IMR-90 (cell line): Measurements from ENCODE around the gene MZF1. TPM values are rescaled to one million over a fixed set of nuclear protein-coding genes. Genes with fewer than 3 reads are reported as not detected.
A peak's percentile ranks its signal among the peaks of the same experiment; 100 is the strongest.

Source experiments
- ATAC-seq: fragments of 200-7000 bp; cut with Tn5 transposase; 2 replicates; pipeline ENCODE4 v1.9.1; 2020; ENCODE audit warnings: low read depth, mild to moderate bottlenecking, moderate library complexity
- BruUV-seq: library from RNA; stranded (reverse); fragments of 400-500 nt; replicated peaks from 2 replicates; lab custom pipeline; 2021; lab: Mats Ljungman, UMichigan
- CTCF ChIA-PET: fragments of 300-600 bp; formaldehyde crosslinking; extraction: SDS; loops from one replicate; lab custom pipeline; 2021; ENCODE audit warnings: antibody characterized with exemption; lab: Yijun Ruan, JAX
- POLR2A ChIA-PET: fragments of 300-600 bp; sonication (Branson Sonifier 250); formaldehyde crosslinking; loops from one replicate; lab custom pipeline; 2022; ENCODE audit warnings: antibody characterized with exemption; ENCODE audit not compliant: unreplicated experiment; lab: Charles Lee
- DNase-seq: peaks from one replicate; pipeline ENCODE4 v3.0.0; 2013
- H2AFZ ChIP-seq: replicated peaks from 2 replicates; pipeline ENCODE3; 2013; ENCODE audit warnings: low read length, mild to moderate bottlenecking; ENCODE audit not compliant: poor library complexity
- H2AK5ac ChIP-seq: 2 replicates; pipeline ENCODE4 v1.6.1; 2013; ENCODE audit warnings: low read depth, low read length, inconsistent platforms
- H2AK9ac ChIP-seq: replicated peaks from 2 replicates; pipeline ENCODE3; 2013; ENCODE audit warnings: mild to moderate bottlenecking, low read depth, low read length, moderate library complexity; ENCODE audit not compliant: poor library complexity
- H2BK120ac ChIP-seq: 2 replicates; pipeline ENCODE4 v1.6.1; 2013; ENCODE audit warnings: low read depth, low read length, inconsistent platforms
- H2BK15ac ChIP-seq: 3 replicates; pipeline ENCODE4 v1.6.1; 2013; ENCODE audit warnings: low read depth, low read length, inconsistent platforms
- H2BK20ac ChIP-seq: 2 replicates; pipeline ENCODE4 v1.6.1; 2013; ENCODE audit warnings: low read depth, mild to moderate bottlenecking, inconsistent platforms, low read length, moderate library complexity
- H2BK5ac ChIP-seq: 2 replicates; pipeline ENCODE4 v1.6.1; 2013; ENCODE audit warnings: mild to moderate bottlenecking, low read depth, low read length, inconsistent platforms; ENCODE audit not compliant: poor library complexity, severe bottlenecking
- H3K14ac ChIP-seq: replicated peaks from 2 replicates; pipeline ENCODE4 v1.6.1; 2013; ENCODE audit warnings: low read depth, low read length, inconsistent platforms
- H3K18ac ChIP-seq: 2 replicates; pipeline ENCODE4 v1.6.1; 2013; ENCODE audit warnings: low read depth, low read length, control low read depth
- H3K23ac ChIP-seq: 2 replicates; pipeline ENCODE4 v1.6.1; 2013; ENCODE audit warnings: low read depth, low read length, inconsistent platforms
- H3K27ac ChIP-seq: 2 replicates; pipeline ENCODE4 v1.5.1; 2013; ENCODE audit warnings: mild to moderate bottlenecking, control low read depth, low read length; ENCODE audit not compliant: insufficient read depth
- H3K27me3 ChIP-seq: 2 replicates; pipeline ENCODE4 v1.6.1; 2013; ENCODE audit warnings: low read length; ENCODE audit not compliant: control insufficient read depth, insufficient read depth
- H3K36me3 ChIP-seq: 2 replicates; pipeline ENCODE4 v1.6.1; 2013; ENCODE audit warnings: low read length, mixed read lengths; ENCODE audit not compliant: control insufficient read depth, insufficient read depth
- H3K4ac ChIP-seq: 2 replicates; pipeline ENCODE4 v1.6.1; 2013; ENCODE audit warnings: low read depth, low read length, inconsistent platforms
- H3K4me1 ChIP-seq: 2 replicates; pipeline ENCODE4 v1.6.1; 2013; ENCODE audit warnings: low read length, mixed read lengths; ENCODE audit not compliant: control insufficient read depth, insufficient read depth
- H3K4me2 ChIP-seq: 2 replicates; pipeline ENCODE4 v1.6.1; 2013; ENCODE audit warnings: low read depth, mild to moderate bottlenecking, control low read depth, low read length, moderate library complexity
- H3K4me3 ChIP-seq: 2 replicates; pipeline ENCODE4 v1.5.1; 2013; ENCODE audit warnings: low read depth, mild to moderate bottlenecking, control low read depth, low read length, moderate library complexity; ENCODE audit not compliant: insufficient read depth
- H3K56ac ChIP-seq: 2 replicates; pipeline ENCODE4 v1.6.1; 2013; ENCODE audit warnings: low read length, inconsistent platforms; ENCODE audit not compliant: insufficient read depth; ENCODE audit errors: extremely low read depth
- H3K79me1 ChIP-seq, 2 experiments: 2 replicates each; pipeline ENCODE4 v1.6.1; 2013; ENCODE audit warnings: low read length in 2 of 2, inconsistent platforms in 1 of 2, low read depth in 1 of 2
- H3K9ac ChIP-seq: 2 replicates; pipeline ENCODE4 v1.6.1; 2013; ENCODE audit warnings: low read depth, low read length, control low read depth
- H3K9me1 ChIP-seq: 2 replicates; pipeline ENCODE4 v1.6.1; 2013; ENCODE audit warnings: low read length, inconsistent platforms; ENCODE audit not compliant: insufficient read depth
- H3K9me3 ChIP-seq: 2 replicates; pipeline ENCODE4 v1.6.1; 2013; ENCODE audit warnings: low read length; ENCODE audit not compliant: control insufficient read depth, insufficient read depth
- H4K20me1 ChIP-seq: 2 replicates; pipeline ENCODE4 v1.6.1; 2013; ENCODE audit warnings: low read length, inconsistent platforms; ENCODE audit not compliant: insufficient read depth
- H4K5ac ChIP-seq: 2 replicates; pipeline ENCODE4 v1.6.1; 2013; ENCODE audit warnings: mild to moderate bottlenecking, low read depth, low read length, control low read depth
- H4K8ac ChIP-seq, 2 experiments: 2 replicates each; pipeline ENCODE4 v1.6.1; 2013; ENCODE audit warnings: low read depth in 2 of 2, low read length in 2 of 2, control low read depth in 1 of 2, inconsistent platforms in 1 of 2
- H4K91ac ChIP-seq: 2 replicates; pipeline ENCODE4 v1.6.1; 2013; ENCODE audit warnings: low read depth, low read length, inconsistent platforms; ENCODE audit not compliant: insufficient read depth
- BHLHE40 ChIP-seq: fragments of 150-350 bp; IDR thresholded peaks from 2 replicates; pipeline ENCODE4 v1.6.1; 2016; ENCODE audit warnings: mild to moderate bottlenecking, low read depth, low read length
- CEBPB ChIP-seq: IDR thresholded peaks from 2 replicates; pipeline ENCODE4 v1.6.1; 2012; ENCODE audit warnings: low read depth, low read length, improper control_type of control experiment
- CHD1 ChIP-seq: IDR thresholded peaks from 2 replicates; pipeline ENCODE4 v1.6.1; 2012; ENCODE audit warnings: low read depth, low read length, improper control_type of control experiment
- FOS ChIP-seq: fragments of 150-350 bp; IDR thresholded peaks from 2 replicates; pipeline ENCODE4 v1.6.1; 2016; ENCODE audit warnings: low read depth, low read length
- MAFK ChIP-seq: IDR thresholded peaks from 2 replicates; pipeline ENCODE4 v1.6.1; 2012; ENCODE audit warnings: low read depth, low read length, improper control_type of control experiment
- MAZ ChIP-seq: IDR thresholded peaks from 2 replicates; pipeline ENCODE4 v1.6.1; 2012; ENCODE audit warnings: low read depth, mild to moderate bottlenecking, low read length, improper control_type of control experiment, moderate library complexity, borderline replicate concordance
- MXI1 ChIP-seq: IDR thresholded peaks from 2 replicates; pipeline ENCODE4 v1.6.1; 2012; ENCODE audit warnings: low read depth, mild to moderate bottlenecking, low read length, moderate library complexity, borderline replicate concordance
- NFE2L2 ChIP-seq: fragments of 150-350 bp; IDR thresholded peaks from 2 replicates; pipeline ENCODE4 v1.6.1; 2016; ENCODE audit warnings: low read depth, mild to moderate bottlenecking, low read length
- POLR2A ChIP-seq: IDR thresholded peaks from 2 replicates; pipeline ENCODE4 v1.6.1; 2012; ENCODE audit warnings: mild to moderate bottlenecking, low read depth, low read length
- RAD21 ChIP-seq: IDR thresholded peaks from 2 replicates; pipeline ENCODE4 v1.6.1; 2012; ENCODE audit warnings: low read length, improper control_type of control experiment
- RCOR1 ChIP-seq: IDR thresholded peaks from 2 replicates; pipeline ENCODE4 v1.6.1; 2012; ENCODE audit warnings: mild to moderate bottlenecking, low read length, improper control_type of control experiment; ENCODE audit not compliant: insufficient replicate concordance
- RFX5 ChIP-seq: IDR thresholded peaks from 2 replicates; pipeline ENCODE4 v1.8.0; 2012; ENCODE audit warnings: low read depth, mild to moderate bottlenecking, low read length, moderate library complexity
- SMC3 ChIP-seq: fragments of 150-350 bp; IDR thresholded peaks from 2 replicates; pipeline ENCODE4 v1.6.1; 2016; ENCODE audit warnings: low read depth, mild to moderate bottlenecking, antibody characterized with exemption, low read length, moderate library complexity
- WGBS, 2 experiments: methylation state at CpG; one replicate each; pipeline versions ENCODE4 v1.1.5 to v1.1.7; 2013; ENCODE audit warnings: missing lambda C conversion rate in 2 of 2; ENCODE audit not compliant: insufficient read length in 1 of 2; ENCODE audit errors: extremely low coverage in 2 of 2; 5-methylcytosine and 5-hydroxymethylcytosine counted together
- dilution Hi-C: fragments of 300-500 bp; cut with HindIII; formaldehyde crosslinking; loops from one replicate; pipeline ENCODE4 v1.14.3; 2018; ENCODE audit warnings: low sequenced_read_pairs; ENCODE audit not compliant: unreplicated experiment
- in situ Hi-C: fragments of 300-500 bp; cut with MboI; formaldehyde crosslinking; loops from 3 replicates; pipeline ENCODE4 v1.14.3; 2019; ENCODE audit warnings: low sequenced_read_pairs, inconsistent platforms, mixed read lengths
- intact Hi-C: fragments of 100-400 bp; cut with micrococcal nuclease; formaldehyde crosslinking; loops from 2 replicates; pipeline ENCODE4 v1.10.0; 2022
- polyA plus RNA-seq, 3 experiments: library from polyadenylated mRNA; depleted of rRNA; stranded (reverse); fragments of >200 nt; gene quantifications; 2 replicates each; pipeline ENCODE4 v1.2.3, GENCODE V29; 2012; ENCODE audit warnings: low replicate concordance in 1 of 3
- total RNA-seq: library from RNA; depleted of rRNA; stranded (reverse); fragments of >200 nt; gene quantifications from 2 replicates; pipeline ENCODE4 v1.2.3, GENCODE V29; 2012
- TF ChIP-seq, protein P1 (sequence below): fragments of 150-350 bp; IDR thresholded peaks from 2 replicates; pipeline ENCODE4 v1.6.1; 2016; ENCODE audit warnings: low read depth, mild to moderate bottlenecking, low read length, moderate library complexity, borderline replicate concordance
- TF ChIP-seq, protein P2 (sequence below): conservative IDR thresholded peaks from 2 replicates; pipeline ENCODE4 v1.5.1; 2012; ENCODE audit warnings: mild to moderate bottlenecking, low read depth, low read length, improper control_type of control experiment
- TF ChIP-seq, protein P3 (sequence below): fragments of 150-350 bp; IDR thresholded peaks from 2 replicates; pipeline ENCODE4 v1.6.1; 2017; ENCODE audit warnings: mild to moderate bottlenecking, antibody characterized with exemption, low read length, low read depth

Gene MZF1
- total and polyA plus RNA-seq, 2 of the 4 experiments (the other 2 are of a cell fraction), result 3.4 to 15.0 TPM

DNA sequence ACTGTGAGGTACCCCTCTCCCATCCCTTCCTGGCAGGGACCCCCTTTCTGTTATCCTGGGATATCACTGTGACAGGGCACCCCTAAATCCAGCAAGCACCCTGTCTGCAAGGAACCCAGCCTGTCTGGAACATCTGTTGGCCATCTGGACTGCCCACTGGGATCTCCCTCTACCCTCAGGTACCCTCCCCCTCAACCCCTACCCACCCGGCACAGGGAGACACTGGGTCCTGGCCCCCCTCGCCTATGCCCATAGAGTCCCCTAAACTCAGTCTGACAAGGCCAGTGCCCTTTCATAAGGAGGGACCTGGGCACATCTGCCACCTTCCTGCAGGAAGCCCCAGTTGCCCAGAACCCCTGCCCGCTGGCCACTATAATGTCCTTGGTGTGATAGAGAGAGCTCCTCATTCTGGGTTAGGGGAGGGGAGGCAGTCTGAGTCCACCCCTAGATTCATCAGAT, 58.5 kb downstream of the MZF1 start:
- H3K79me1 ChIP-seq, result peaks cover 4 to 60% of the 10 kb centered on the region in 2 experiments; a peak in 3 of 4 replicates
- ChIA-PET POLR2A (no interaction called here), CTCF (no interaction called here)
- TF ChIP-seq MAZ, result no peak
- no peak for TF ChIP-seq BHLHE40
- TF ChIP-seq, protein P1, sequence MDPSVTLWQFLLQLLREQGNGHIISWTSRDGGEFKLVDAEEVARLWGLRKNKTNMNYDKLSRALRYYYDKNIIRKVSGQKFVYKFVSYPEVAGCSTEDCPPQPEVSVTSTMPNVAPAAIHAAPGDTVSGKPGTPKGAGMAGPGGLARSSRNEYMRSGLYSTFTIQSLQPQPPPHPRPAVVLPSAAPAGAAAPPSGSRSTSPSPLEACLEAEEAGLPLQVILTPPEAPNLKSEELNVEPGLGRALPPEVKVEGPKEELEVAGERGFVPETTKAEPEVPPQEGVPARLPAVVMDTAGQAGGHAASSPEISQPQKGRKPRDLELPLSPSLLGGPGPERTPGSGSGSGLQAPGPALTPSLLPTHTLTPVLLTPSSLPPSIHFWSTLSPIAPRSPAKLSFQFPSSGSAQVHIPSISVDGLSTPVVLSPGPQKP, result no peak
- no peak for TF ChIP-seq POLR2A
- TF ChIP-seq CEBPB, result no peak
- TF ChIP-seq, protein P2, sequence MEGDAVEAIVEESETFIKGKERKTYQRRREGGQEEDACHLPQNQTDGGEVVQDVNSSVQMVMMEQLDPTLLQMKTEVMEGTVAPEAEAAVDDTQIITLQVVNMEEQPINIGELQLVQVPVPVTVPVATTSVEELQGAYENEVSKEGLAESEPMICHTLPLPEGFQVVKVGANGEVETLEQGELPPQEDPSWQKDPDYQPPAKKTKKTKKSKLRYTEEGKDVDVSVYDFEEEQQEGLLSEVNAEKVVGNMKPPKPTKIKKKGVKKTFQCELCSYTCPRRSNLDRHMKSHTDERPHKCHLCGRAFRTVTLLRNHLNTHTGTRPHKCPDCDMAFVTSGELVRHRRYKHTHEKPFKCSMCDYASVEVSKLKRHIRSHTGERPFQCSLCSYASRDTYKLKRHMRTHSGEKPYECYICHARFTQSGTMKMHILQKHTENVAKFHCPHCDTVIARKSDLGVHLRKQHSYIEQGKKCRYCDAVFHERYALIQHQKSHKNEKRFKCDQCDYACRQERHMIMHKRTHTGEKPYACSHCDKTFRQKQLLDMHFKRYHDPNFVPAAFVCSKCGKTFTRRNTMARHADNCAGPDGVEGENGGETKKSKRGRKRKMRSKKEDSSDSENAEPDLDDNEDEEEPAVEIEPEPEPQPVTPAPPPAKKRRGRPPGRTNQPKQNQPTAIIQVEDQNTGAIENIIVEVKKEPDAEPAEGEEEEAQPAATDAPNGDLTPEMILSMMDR, result no peak
- TF ChIP-seq, protein P3, sequence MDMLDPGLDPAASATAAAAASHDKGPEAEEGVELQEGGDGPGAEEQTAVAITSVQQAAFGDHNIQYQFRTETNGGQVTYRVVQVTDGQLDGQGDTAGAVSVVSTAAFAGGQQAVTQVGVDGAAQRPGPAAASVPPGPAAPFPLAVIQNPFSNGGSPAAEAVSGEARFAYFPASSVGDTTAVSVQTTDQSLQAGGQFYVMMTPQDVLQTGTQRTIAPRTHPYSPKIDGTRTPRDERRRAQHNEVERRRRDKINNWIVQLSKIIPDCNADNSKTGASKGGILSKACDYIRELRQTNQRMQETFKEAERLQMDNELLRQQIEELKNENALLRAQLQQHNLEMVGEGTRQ, result no peak
- TF ChIP-seq RCOR1, result no peak
- TF ChIP-seq NFE2L2, result no peak
- TF ChIP-seq RFX5, result no peak
- TF ChIP-seq CHD1, result no peak
- no peak for TF ChIP-seq SMC3
- TF ChIP-seq FOS, result no peak
- no peak for TF ChIP-seq RAD21
- TF ChIP-seq MXI1, result no peak
- TF ChIP-seq MAFK, result no peak
- H2AK5ac ChIP-seq, result peak overlapping the region; percentile 53
- H3K4ac ChIP-seq, result no peak overlapping the region
- BruUV-seq, result no TSS peak
- no CpG with 5 or more reads among the region's 3 CpGs for WGBS, 2 experiments
- no peak overlapping the region for H4K5ac ChIP-seq
- dilution Hi-C loops, result no loop called here
- peaks cover 8% of the 10 kb centered on the region for H3K9me1 ChIP-seq
- ATAC-seq, result no peak
- intact Hi-C loops, result loop anchor here (5.0 kb wide), 1 partner anchor 207 kb away; the partner anchor contains the start of gene ERVK3-1
- no peak overlapping the region for H3K9ac ChIP-seq
- DNase-seq, result no peak
- no peaks in the 10 kb centered on the region for H3K9me3 ChIP-seq
- H3K27me3 ChIP-seq, result no peaks in the 10 kb centered on the region
- H2BK5ac ChIP-seq, result no peak overlapping the region
- no peak overlapping the region for H3K23ac ChIP-seq
- H2BK15ac ChIP-seq, result no peak overlapping the region
- in situ Hi-C loops, result no loop called here
- no peak overlapping the region for H2BK20ac ChIP-seq
- 0 out of 2 replicates have a peak overlapping the region, but pooled peaks have one; percentile 3 for H3K14ac ChIP-seq
- H4K20me1 ChIP-seq, result peaks cover 26% of the 10 kb centered on the region
- peak overlapping the region; percentile 29 to 53; a peak in 1 of 4 replicates for H4K8ac ChIP-seq
- no peak overlapping the region for H4K91ac ChIP-seq
- H2AFZ ChIP-seq, result no peak overlapping the region
- H3K4me3 ChIP-seq, result no peak overlapping the region
- H3K4me1 ChIP-seq, result peaks cover 6% of the 10 kb centered on the region
- no peak overlapping the region for H3K27ac ChIP-seq
- no peak overlapping the region for H3K18ac ChIP-seq
- peaks cover 18% of the 10 kb centered on the region for H3K36me3 ChIP-seq
- no peak overlapping the region for H2AK9ac ChIP-seq
- peak overlapping the region; percentile 20; the same call in 1 of the 2 replicates for H3K4me2 ChIP-seq
- no peak overlapping the region for H2BK120ac ChIP-seq
- H3K56ac ChIP-seq, result no peak overlapping the region
